ENCODE measurements around the gene PRODH2. TPM values are rescaled to one million over a fixed set of nuclear protein-coding genes. Genes with fewer than 3 reads are reported as not detected.

The PRODH2 gene
- total and polyA plus RNA-seq, 2 of the 13 experiments (the other 11 are each of a cell fraction or from before 2014, with no cell fraction given) = 86.7 to 118 TPM

DNA sequence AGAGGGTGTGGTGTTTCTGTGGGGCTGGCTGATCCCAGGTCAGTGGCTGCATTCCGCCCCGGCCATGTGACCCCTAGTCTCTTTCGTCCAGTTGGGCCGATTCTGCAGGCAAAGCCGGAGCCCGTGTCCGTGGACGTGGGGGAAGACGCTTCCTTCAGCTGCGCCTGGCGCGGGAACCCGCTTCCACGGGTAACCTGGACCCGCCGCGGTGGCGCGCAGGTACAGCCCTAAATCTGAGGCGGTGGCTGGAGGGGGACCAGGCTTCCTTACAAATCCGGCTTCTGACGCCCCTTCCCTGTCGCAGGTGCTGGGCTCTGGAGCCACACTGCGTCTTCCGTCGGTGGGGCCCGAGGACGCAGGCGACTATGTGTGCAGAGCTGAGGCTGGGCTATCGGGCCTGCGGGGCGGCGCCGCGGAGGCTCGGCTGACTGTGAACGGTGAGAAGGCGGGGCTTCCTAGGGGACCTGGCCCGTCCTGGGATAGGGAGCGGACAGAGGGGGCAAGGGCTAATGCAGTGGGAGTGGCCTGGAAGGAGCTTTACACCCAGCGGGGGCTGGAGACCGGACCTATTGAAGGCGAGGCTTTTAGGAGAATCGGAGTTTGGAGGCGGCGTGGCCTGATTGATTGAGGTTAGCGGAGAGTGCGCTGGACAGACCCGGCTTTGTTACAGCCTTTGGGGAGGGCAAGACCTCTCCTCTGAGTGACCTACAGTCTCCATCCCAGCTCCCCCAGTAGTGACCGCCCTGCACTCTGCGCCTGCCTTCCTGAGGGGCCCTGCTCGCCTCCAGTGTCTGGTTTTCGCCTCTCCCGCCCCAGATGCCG, 48.4 kb upstream of the PRODH2 start (continued):
- TF ChIP-seq, protein P1, sequence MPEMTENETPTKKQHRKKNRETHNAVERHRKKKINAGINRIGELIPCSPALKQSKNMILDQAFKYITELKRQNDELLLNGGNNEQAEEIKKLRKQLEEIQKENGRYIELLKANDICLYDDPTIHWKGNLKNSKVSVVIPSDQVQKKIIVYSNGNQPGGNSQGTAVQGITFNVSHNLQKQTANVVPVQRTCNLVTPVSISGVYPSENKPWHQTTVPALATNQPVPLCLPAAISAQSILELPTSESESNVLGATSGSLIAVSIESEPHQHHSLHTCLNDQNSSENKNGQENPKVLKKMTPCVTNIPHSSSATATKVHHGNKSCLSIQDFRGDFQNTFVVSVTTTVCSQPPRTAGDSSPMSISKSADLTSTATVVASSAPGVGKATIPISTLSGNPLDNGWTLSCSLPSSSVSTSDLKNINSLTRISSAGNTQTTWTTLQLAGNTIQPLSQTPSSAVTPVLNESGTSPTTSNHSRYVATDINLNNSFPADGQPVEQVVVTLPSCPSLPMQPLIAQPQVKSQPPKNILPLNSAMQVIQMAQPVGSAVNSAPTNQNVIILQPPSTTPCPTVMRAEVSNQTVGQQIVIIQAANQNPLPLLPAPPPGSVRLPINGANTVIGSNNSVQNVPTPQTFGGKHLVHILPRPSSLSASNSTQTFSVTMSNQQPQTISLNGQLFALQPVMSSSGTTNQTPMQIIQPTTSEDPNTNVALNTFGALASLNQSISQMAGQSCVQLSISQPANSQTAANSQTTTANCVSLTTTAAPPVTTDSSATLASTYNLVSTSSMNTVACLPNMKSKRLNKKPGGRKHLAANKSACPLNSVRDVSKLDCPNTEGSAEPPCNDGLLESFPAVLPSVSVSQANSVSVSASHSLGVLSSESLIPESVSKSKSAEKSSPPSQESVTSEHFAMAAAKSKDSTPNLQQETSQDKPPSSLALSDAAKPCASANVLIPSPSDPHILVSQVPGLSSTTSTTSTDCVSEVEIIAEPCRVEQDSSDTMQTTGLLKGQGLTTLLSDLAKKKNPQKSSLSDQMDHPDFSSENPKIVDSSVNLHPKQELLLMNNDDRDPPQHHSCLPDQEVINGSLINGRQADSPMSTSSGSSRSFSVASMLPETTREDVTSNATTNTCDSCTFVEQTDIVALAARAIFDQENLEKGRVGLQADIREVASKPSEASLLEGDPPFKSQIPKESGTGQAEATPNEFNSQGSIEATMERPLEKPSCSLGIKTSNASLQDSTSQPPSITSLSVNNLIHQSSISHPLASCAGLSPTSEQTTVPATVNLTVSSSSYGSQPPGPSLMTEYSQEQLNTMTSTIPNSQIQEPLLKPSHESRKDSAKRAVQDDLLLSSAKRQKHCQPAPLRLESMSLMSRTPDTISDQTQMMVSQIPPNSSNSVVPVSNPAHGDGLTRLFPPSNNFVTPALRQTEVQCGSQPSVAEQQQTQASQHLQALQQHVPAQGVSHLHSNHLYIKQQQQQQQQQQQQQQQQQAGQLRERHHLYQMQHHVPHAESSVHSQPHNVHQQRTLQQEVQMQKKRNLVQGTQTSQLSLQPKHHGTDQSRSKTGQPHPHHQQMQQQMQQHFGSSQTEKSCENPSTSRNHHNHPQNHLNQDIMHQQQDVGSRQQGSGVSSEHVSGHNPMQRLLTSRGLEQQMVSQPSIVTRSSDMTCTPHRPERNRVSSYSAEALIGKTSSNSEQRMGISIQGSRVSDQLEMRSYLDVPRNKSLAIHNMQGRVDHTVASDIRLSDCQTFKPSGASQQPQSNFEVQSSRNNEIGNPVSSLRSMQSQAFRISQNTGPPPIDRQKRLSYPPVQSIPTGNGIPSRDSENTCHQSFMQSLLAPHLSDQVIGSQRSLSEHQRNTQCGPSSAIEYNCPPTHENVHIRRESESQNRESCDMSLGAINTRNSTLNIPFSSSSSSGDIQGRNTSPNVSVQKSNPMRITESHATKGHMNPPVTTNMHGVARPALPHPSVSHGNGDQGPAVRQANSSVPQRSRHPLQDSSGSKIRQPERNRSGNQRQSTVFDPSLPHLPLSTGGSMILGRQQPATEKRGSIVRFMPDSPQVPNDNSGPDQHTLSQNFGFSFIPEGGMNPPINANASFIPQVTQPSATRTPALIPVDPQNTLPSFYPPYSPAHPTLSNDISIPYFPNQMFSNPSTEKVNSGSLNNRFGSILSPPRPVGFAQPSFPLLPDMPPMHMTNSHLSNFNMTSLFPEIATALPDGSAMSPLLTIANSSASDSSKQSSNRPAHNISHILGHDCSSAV (CRISPR knock-in tag; IDR thresholded peaks at IDR 0.05; ENCODE audit: borderline replicate concordance) = no peak
- no peak for TF ChIP-seq ZEB1 (IDR thresholded peaks at IDR 0.05; ENCODE audit: insufficient replicate concordance, low read depth)
- no peak for TF ChIP-seq ZNF556 (CRISPR knock-in tag; IDR thresholded peaks at IDR 0.05; ENCODE audit: borderline replicate concordance)
- TF ChIP-seq ZNF274 (CRISPR knock-in tag; IDR thresholded peaks at IDR 0.05) = no peak
- TF ChIP-seq ZFY (CRISPR knock-in tag; IDR thresholded peaks at IDR 0.05) = peak; percentile 55; the same call in 1 of the 2 replicates
- 0 out of 2 replicates have a peak, but pooled peaks have one; percentile 23 for TF ChIP-seq HNRNPL (IDR thresholded peaks at IDR 0.05; ENCODE audit: low read depth, low read length)
- TF ChIP-seq KDM5B (CRISPR knock-in tag; IDR thresholded peaks at IDR 0.05; ENCODE audit: borderline replicate concordance) = no peak
- TF ChIP-seq ZNF792 (CRISPR knock-in tag; IDR thresholded peaks at IDR 0.05) = no peak
- TF ChIP-seq NFATC3 (CRISPR knock-in tag; IDR thresholded peaks at IDR 0.05) = no peak
- no peak for TF ChIP-seq ZNF616 (CRISPR knock-in tag; IDR thresholded peaks at IDR 0.05; ENCODE audit: low read depth)
- peak; percentile 29; the same call in 1 of the 2 replicates for TF ChIP-seq ARID4A (CRISPR knock-in tag; IDR thresholded peaks at IDR 0.05; ENCODE audit: borderline replicate concordance)
- no peak for TF ChIP-seq KDM1A (CRISPR knock-in tag; IDR thresholded peaks at IDR 0.05)
- TF ChIP-seq, protein P2, sequence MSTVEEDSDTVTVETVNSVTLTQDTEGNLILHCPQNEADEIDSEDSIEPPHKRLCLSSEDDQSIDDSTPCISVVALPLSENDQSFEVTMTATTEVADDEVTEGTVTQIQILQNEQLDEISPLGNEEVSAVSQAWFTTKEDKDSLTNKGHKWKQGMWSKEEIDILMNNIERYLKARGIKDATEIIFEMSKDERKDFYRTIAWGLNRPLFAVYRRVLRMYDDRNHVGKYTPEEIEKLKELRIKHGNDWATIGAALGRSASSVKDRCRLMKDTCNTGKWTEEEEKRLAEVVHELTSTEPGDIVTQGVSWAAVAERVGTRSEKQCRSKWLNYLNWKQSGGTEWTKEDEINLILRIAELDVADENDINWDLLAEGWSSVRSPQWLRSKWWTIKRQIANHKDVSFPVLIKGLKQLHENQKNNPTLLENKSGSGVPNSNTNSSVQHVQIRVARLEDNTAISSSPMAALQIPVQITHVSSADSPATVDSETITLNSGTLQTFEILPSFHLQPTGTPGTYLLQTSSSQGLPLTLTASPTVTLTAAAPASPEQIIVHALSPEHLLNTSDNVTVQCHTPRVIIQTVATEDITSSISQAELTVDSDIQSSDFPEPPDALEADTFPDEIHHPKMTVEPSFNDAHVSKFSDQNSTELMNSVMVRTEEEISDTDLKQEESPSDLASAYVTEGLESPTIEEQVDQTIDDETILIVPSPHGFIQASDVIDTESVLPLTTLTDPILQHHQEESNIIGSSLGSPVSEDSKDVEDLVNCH (CRISPR knock-in tag; IDR thresholded peaks at IDR 0.05) = no peak
- no peak for TF ChIP-seq U2AF1 (optimal IDR thresholded peaks at IDR 0.05; ENCODE audit: low read depth, low read length)
- no peak for TF ChIP-seq ZKSCAN1 (IDR thresholded peaks at IDR 0.05; ENCODE audit: low read length)
